Duodenal mucosa (tissue), 2 donors: ENCODE measurements around the gene EVC.

Experiments
- H3K27ac ChIP-seq: one replicate; pipeline ENCODE4 v1.7.0; 2013; ENCODE audit warnings: low read depth, low read length
- H3K27me3 ChIP-seq, 2 donors: one replicate each; pipeline ENCODE4 v1.7.0; 2013; ENCODE audit warnings: low read length in 2 of 2, control low read depth in 1 of 2; ENCODE audit not compliant: insufficient read depth in 2 of 2, control insufficient read depth in 1 of 2
- H3K36me3 ChIP-seq, 2 donors: one replicate each; pipeline ENCODE4 v1.7.0; 2013; ENCODE audit warnings: low read length in 2 of 2, control low read depth in 1 of 2; ENCODE audit not compliant: insufficient read depth in 2 of 2, control insufficient read depth in 1 of 2
- H3K4me1 ChIP-seq, 2 donors: one replicate each; pipeline ENCODE4 v1.7.0; 2013; ENCODE audit warnings: low read length in 2 of 2, control low read depth in 1 of 2; ENCODE audit not compliant: insufficient read depth in 2 of 2, control insufficient read depth in 1 of 2
- H3K4me3 ChIP-seq, 2 donors: one replicate each; pipeline ENCODE4 v1.7.0; 2013; ENCODE audit warnings: low read length in 2 of 2, low read depth in 1 of 2
- H3K9ac ChIP-seq, 2 donors: one replicate each; pipeline ENCODE4 v1.7.0; 2013; ENCODE audit warnings: low read length in 2 of 2, low read depth in 1 of 2
- H3K9me3 ChIP-seq, 2 donors: one replicate each; pipeline ENCODE4 v1.7.0; 2013; ENCODE audit warnings: low read length in 2 of 2, control low read depth in 1 of 2; ENCODE audit not compliant: control insufficient read depth in 1 of 2

EVC gene

DNA sequence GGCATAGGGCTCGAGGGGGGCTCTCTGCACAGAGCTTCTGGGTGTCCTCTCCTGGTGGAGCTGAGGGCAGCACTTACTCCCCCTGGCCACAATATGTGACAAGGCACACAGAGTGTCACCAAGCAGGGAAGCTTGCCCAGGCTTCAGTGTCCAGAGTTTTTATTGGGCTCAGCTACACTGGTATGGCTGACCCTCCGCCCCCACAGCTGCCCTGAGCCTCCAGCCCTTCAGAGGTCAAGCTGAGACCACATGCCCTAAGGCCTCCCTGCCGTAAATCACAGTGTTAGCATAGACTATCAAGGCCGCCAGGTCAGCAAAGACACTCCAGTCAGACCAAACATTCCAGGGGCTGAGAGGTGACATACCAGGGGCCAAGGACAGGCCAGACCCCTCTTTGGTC lies 59.0 kb downstream of the EVC start:
- no peaks in the 10 kb centered on the region for H3K36me3 ChIP-seq
- no peaks in the 10 kb centered on the region for H3K4me1 ChIP-seq
- peaks cover 0 to 4% of the 10 kb centered on the region in 2 donors for H3K9me3 ChIP-seq
- no peak overlapping the region for H3K9ac ChIP-seq
- H3K4me3 ChIP-seq, result no peak overlapping the region
- no peak overlapping the region for H3K27ac ChIP-seq
- H3K27me3 ChIP-seq, result no peaks in the 10 kb centered on the region

GRCh38 chr4:5772528-5773270 lies 61.7 kb downstream of the EVC start:
- no peaks in the 10 kb centered on the region for H3K27me3 ChIP-seq
- H3K9ac ChIP-seq, result no peak overlapping the region
- H3K4me1 ChIP-seq, result no peaks in the 10 kb centered on the region
- no peaks in the 10 kb centered on the region for H3K36me3 ChIP-seq
- no peak overlapping the region for H3K27ac ChIP-seq
- no peak overlapping the region for H3K4me3 ChIP-seq
- H3K9me3 ChIP-seq, result peaks cover 5 to 24% of the 10 kb centered on the region in 2 donors

GRCh38 chr4:5773271-5773555 lies 62.2 kb downstream of the EVC start:
- H3K4me1 ChIP-seq, result no peaks in the 10 kb centered on the region
- no peaks in the 10 kb centered on the region for H3K36me3 ChIP-seq
- H3K9ac ChIP-seq, result no peak overlapping the region
- H3K27me3 ChIP-seq, result no peaks in the 10 kb centered on the region
- H3K4me3 ChIP-seq, result no peak overlapping the region
- no peak overlapping the region for H3K27ac ChIP-seq
- peaks cover 5 to 24% of the 10 kb centered on the region in 2 donors for H3K9me3 ChIP-seq

- no peak overlapping the region for H3K4me3 ChIP-seq
- no peak overlapping the region for H3K27ac ChIP-seq
- H3K27me3 ChIP-seq, result no peaks in the 10 kb centered on the region
These were observed 63.5 kb downstream of the EVC start for GRCh38 chr4:5774416-5775036.

GRCh38 chr4:5776510-5776909 lies 65.5 kb downstream of the EVC start:
- Histone ChIP-seq H3K27ac (no peak overlapping the region), H3K4me3 (no peak overlapping the region), H3K9ac (no peak overlapping the region), H3K27me3 (no peaks in the 10 kb centered on the region), H3K9me3 (peaks cover 5 to 20% of the 10 kb centered on the region in 2 donors), H3K4me1 (no peaks in the 10 kb centered on the region), H3K36me3 (no peaks in the 10 kb centered on the region)

More at GRCh38 chr4:5774416-5775036, 63.5 kb downstream of the EVC start:
- Histone ChIP-seq H3K36me3 (no peaks in the 10 kb centered on the region), H3K9ac (no peak overlapping the region), H3K4me1 (no peaks in the 10 kb centered on the region), H3K9me3 (peaks cover 5 to 24% of the 10 kb centered on the region in 2 donors)

- H3K36me3 ChIP-seq, result no peaks in the 10 kb centered on the region
- H3K27me3 ChIP-seq, result no peaks in the 10 kb centered on the region
- no peaks in the 10 kb centered on the region for H3K4me1 ChIP-seq
- H3K4me3 ChIP-seq, result no peak overlapping the region
- peaks cover 5 to 14% of the 10 kb centered on the region in 2 donors for H3K9me3 ChIP-seq
- no peak overlapping the region for H3K9ac ChIP-seq
- no peak overlapping the region for H3K27ac ChIP-seq
These were observed 70.0 kb downstream of the EVC start for GRCh38 chr4:5780831-5781480.

GRCh38 chr4:5781691-5782090 lies 70.7 kb downstream of the EVC start:
- Histone ChIP-seq H3K9me3 (peaks cover 0 to 7% of the 10 kb centered on the region in 2 donors), H3K36me3 (no peaks in the 10 kb centered on the region), H3K4me1 (no peaks in the 10 kb centered on the region), H3K27me3 (no peaks in the 10 kb centered on the region), H3K27ac (no peak overlapping the region), H3K9ac (no peak overlapping the region), H3K4me3 (no peak overlapping the region)

DNA sequence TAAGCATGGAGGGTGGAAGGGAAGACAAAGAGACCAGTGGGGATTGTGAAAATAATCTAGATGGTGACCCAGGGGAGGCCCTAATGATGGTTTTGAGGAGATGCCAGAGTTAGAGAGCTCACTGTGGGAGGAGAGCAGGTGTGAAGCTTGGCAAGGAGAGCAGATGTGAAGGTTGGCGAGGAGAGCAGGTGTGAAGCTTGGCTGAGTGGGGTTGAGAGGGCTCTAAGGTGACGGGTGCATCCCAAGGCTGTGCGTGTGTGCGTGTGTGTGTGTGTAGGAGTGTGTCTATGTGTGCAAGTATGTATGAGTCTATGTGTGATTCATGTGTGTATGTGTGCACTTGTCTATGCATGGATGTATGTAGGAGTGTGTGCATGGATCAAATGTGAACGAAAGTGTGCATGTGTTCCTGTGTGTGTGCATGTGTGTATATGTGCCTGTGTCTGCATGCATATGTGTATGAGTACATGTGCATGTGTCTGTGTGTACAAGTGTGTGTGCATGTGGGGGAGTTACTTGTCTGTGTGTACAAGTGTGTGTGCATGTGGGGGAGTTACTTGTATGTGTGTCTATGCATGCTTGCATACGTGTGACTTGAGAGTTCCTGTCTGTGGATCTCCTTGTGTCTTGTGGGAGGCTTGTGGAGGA lies 72.0 kb downstream of the EVC start:
- no peaks in the 10 kb centered on the region for H3K9me3 ChIP-seq
- no peaks in the 10 kb centered on the region for H3K4me1 ChIP-seq
- H3K27me3 ChIP-seq, result no peaks in the 10 kb centered on the region
- H3K36me3 ChIP-seq, result no peaks in the 10 kb centered on the region
- no peak overlapping the region for H3K4me3 ChIP-seq
- H3K9ac ChIP-seq, result no peak overlapping the region
- H3K27ac ChIP-seq, result no peak overlapping the region

DNA sequence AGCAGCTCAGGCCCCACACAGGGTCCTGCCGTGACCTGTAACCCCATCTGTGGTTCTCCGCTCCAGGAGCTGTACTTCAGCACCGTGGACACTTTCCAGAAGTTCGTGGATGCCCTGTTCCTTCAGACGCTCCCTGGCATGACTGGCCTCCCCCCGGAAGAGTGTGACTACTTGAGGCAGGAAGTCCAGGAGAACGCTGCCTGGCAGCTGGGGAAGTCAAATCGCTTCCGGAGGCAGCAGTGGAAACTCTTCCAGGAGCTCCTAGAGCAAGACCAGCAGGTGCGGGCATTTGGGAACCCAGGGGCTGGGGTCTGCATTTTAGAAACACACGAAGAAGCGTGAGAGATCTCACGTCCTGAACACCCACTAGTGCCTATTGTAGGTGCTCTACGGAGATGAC lies 72.5 kb downstream of the EVC start:
- H3K4me1 ChIP-seq, result no peaks in the 10 kb centered on the region
- no peaks in the 10 kb centered on the region for H3K27me3 ChIP-seq
- peaks cover 0 to 5% of the 10 kb centered on the region in 2 donors for H3K36me3 ChIP-seq
- no peak overlapping the region for H3K27ac ChIP-seq
- no peak overlapping the region for H3K4me3 ChIP-seq
- H3K9ac ChIP-seq, result no peak overlapping the region
- H3K9me3 ChIP-seq, result no peaks in the 10 kb centered on the region

- Histone ChIP-seq H3K36me3 (peaks cover 0 to 6% of the 10 kb centered on the region in 2 donors), H3K27ac (no peak overlapping the region), H3K9me3 (no peaks in the 10 kb centered on the region), H3K27me3 (no peaks in the 10 kb centered on the region), H3K9ac (no peak overlapping the region), H3K4me3 (no peak overlapping the region), H3K4me1 (no peaks in the 10 kb centered on the region)
These were observed 73.0 kb downstream of the EVC start for GRCh38 chr4:5784021-5784420.
